Lung (tissue), 12 donors: ENCODE results near the gene CYP2J2. TPM values are rescaled to one million over a fixed set of nuclear protein-coding genes. Genes with fewer than 3 reads are reported as not detected.

Experiments
- ATAC-seq: fragments of 200-7000 bp; cut with Tn5 transposase; one replicate; pipeline ENCODE4 v1.9.1; 2020; ENCODE audit warnings: moderate number of reproducible peaks; ENCODE audit not compliant: insufficient read depth, low FRiP score
- DNase-seq, 3 donors: peaks; one replicate each; pipeline ENCODE4 v3.0.0-alpha.2; 2013 to 2017
- H3K27ac ChIP-seq, 2 donors: one replicate each; pipeline ENCODE4 v1.5.1; 2013; ENCODE audit warnings: mild to moderate bottlenecking in 2 of 2, moderate library complexity in 2 of 2, control low read depth in 1 of 2, inconsistent platforms in 1 of 2, low read depth in 1 of 2, low read length in 1 of 2
- H3K27me3 ChIP-seq, 3 donors: one replicate each; pipeline ENCODE4 v1.5.1; 2013; ENCODE audit warnings: low read length in 2 of 3; ENCODE audit not compliant: control insufficient read depth in 3 of 3, insufficient read depth in 3 of 3
- H3K36me3 ChIP-seq, 4 donors: one replicate each; pipeline ENCODE4 v1.5.1; 2013; ENCODE audit warnings: low read length in 4 of 4, mild to moderate bottlenecking in 1 of 4, moderate library complexity in 1 of 4; ENCODE audit not compliant: control insufficient read depth in 4 of 4, insufficient read depth in 4 of 4
- H3K4me1 ChIP-seq, 5 donors: one replicate each; pipeline ENCODE4 v1.5.1; 2013; ENCODE audit warnings: low read length in 5 of 5, mild to moderate bottlenecking in 2 of 5, moderate library complexity in 1 of 5; ENCODE audit not compliant: control insufficient read depth in 5 of 5, insufficient read depth in 5 of 5
- H3K4me3 ChIP-seq: one replicate; pipeline ENCODE4 v1.5.1; 2013; ENCODE audit warnings: mild to moderate bottlenecking, control low read depth, moderate library complexity
- H3K9ac ChIP-seq, 2 donors: one replicate each; pipeline ENCODE4 v1.5.1; 2013; ENCODE audit warnings: low read length in 2 of 2, control low read depth in 1 of 2; ENCODE audit not compliant: insufficient read depth in 1 of 2
- H3K9me3 ChIP-seq, 4 donors: one replicate each; pipeline ENCODE4 v1.5.1; 2013; ENCODE audit warnings: low read length in 3 of 4, mild to moderate bottlenecking in 1 of 4, moderate library complexity in 1 of 4; ENCODE audit not compliant: control insufficient read depth in 4 of 4, insufficient read depth in 3 of 4
- WGBS, 2 donors: extraction: QIAGEN DNeasy Blood & Tissue Kit; methylation state at CpG; one replicate each; pipeline ENCODE4 v1.1.7; 2013; 5-methylcytosine and 5-hydroxymethylcytosine counted together
- polyA plus RNA-seq, 2 donors: library from polyadenylated mRNA; stranded (reverse); fragments of 200-250 nt; gene quantifications; one replicate each; pipeline ENCODE4 v1.2.1, GENCODE V29; 2013
- total RNA-seq, 2 donors: library from RNA; depleted of rRNA in 1 of 2; stranded (reverse); fragments of >200 nt in 1 of 2; gene quantifications; one replicate each; pipeline ENCODE4 v1.2.1, GENCODE V29; 2014 to 2021
- TF ChIP-seq, protein P1 (sequence below): IDR thresholded peaks from 2 replicates; pipeline ENCODE4 v1.5.1; 2012; ENCODE audit warnings: mild to moderate bottlenecking; ENCODE audit errors: control extremely low read depth, extremely low read depth
- donor health status: control.
- donor health status: control.
- donor health status: Bipolar disorder and iron deficiency.
- donor health status: healthy.
- donor health status: DM: yes; HTN: yes; CAD: no.

CYP2J2 gene
- total and polyA plus RNA-seq, 4 donors = 2.4 to 5.0 (median 3.3) TPM

DNA sequence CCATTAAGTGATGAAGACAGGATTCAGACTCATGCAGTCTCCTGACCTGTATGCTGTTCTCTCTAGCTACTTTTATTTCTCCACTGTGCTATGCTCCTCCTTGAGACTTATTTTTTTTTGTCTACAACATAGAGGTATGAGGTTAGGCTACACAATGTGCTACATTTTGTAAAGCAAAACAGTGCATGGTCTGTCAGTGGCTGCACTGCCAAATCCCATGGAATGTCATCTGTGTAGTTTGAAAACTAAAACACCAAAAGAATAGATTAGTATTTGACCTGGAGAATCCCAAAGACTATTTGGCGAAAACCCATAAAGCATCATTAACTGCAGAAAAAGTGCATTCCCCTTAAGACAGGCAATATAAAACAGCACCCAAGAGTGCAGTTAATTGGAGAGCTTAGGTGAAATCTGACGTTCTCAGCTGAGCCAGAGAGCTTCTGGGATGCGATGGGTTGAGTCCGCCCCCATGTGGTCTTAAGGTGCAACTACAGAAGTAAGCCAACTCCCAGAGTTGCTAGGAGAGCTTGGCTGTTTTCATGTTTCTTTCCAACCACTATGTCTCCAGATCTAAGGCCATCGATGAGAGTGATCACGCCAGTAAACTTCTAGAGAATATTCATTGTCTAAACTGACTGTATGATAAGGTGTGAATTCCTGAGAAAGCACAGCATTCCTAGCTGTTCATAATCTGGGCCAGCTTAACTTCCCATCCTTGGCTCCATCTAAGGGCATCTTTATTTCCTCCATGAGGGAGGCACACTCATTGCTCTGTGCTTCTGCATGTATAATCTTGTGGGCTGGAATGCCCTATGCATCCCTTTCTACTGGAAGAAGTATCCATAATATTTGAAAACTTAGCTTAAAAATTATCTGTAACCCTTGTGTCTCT, 20.7 kb upstream of the CYP2J2 start:
- H3K9me3 ChIP-seq = no peaks in the 10 kb centered on the region
- DNase-seq (peak; percentile 67 to 80 (median 78)), ATAC-seq (peak; percentile 61)
- no peaks in the 10 kb centered on the region for H3K27me3 ChIP-seq
- H3K4me1 ChIP-seq = no peaks in the 10 kb centered on the region
- no peak overlapping the region for H3K9ac ChIP-seq
- WGBS, 2 donors = 4% methylated on average over 6 of the region's 6 CpGs
- TF ChIP-seq, protein P1, sequence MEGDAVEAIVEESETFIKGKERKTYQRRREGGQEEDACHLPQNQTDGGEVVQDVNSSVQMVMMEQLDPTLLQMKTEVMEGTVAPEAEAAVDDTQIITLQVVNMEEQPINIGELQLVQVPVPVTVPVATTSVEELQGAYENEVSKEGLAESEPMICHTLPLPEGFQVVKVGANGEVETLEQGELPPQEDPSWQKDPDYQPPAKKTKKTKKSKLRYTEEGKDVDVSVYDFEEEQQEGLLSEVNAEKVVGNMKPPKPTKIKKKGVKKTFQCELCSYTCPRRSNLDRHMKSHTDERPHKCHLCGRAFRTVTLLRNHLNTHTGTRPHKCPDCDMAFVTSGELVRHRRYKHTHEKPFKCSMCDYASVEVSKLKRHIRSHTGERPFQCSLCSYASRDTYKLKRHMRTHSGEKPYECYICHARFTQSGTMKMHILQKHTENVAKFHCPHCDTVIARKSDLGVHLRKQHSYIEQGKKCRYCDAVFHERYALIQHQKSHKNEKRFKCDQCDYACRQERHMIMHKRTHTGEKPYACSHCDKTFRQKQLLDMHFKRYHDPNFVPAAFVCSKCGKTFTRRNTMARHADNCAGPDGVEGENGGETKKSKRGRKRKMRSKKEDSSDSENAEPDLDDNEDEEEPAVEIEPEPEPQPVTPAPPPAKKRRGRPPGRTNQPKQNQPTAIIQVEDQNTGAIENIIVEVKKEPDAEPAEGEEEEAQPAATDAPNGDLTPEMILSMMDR = peak; percentile 56
- no peaks in the 10 kb centered on the region for H3K36me3 ChIP-seq
- H3K4me3 ChIP-seq = no peak overlapping the region
- H3K27ac ChIP-seq = no peak overlapping the region

DNA sequence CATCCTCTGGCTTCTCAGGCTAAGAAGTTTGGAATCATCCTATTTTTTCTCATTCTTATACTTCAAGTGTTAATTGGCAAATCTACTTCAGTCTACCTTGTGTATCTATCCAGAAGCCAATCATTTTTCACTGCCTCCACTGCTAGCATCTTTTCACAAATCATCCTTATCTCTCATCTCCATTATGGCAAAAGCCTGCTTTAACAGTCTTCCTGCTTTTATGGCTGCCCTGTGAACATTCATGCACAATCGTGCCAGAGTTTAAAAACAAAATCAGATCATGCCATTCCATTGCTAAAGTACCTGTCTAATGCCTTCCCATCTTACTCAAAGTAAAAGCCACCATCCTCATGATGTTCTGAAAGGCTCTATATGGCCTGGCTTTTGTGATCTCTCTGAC, 19.2 kb upstream of the CYP2J2 start:
- TF ChIP-seq, protein P1 = no peak
- no peaks in the 10 kb centered on the region for H3K36me3 ChIP-seq
- H3K9ac ChIP-seq = no peak overlapping the region
- no peak overlapping the region for H3K4me3 ChIP-seq
- ATAC-seq (no peak), DNase-seq (no peak)
- no peaks in the 10 kb centered on the region for H3K4me1 ChIP-seq
- WGBS, 2 donors = 39 to 59% methylated on average over 1 of the region's 1 CpG
- no peak overlapping the region for H3K27ac ChIP-seq
- H3K9me3 ChIP-seq = no peaks in the 10 kb centered on the region
- H3K27me3 ChIP-seq = no peaks in the 10 kb centered on the region

DNA sequence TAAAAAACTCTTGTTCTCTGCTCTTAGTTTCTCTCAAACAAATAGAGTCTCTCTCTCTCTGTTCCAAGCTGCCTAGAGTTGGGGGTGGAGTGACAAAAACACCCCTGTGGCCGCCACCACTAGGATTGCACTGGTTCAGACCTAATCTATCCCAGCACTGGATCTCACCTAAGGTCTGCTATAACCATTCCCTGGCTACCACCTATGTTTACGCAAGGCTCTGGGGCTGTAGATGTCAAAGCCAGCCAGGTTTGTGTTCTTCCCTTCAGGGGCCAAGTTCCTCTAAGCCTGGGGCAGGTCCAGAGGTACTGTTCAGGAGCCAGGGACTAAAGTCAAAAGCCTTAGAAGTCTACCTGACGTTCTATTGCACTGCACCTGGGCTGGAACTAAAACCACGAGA, 12.8 kb upstream of the CYP2J2 start:
- H3K4me1 ChIP-seq = no peaks in the 10 kb centered on the region
- no peak overlapping the region for H3K27ac ChIP-seq
- H3K36me3 ChIP-seq = no peaks in the 10 kb centered on the region
- TF ChIP-seq, protein P1 = no peak
- peaks cover 0 to 2% (median 0%) of the 10 kb centered on the region in 4 donors for H3K9me3 ChIP-seq
- no peak for DNase-seq
- H3K27me3 ChIP-seq = peaks cover 0 to 2% (median 0%) of the 10 kb centered on the region in 3 donors
- ATAC-seq = no peak
- WGBS, 2 donors = 76 to 92% methylated on average over 4 of the region's 4 CpGs
- H3K4me3 ChIP-seq = no peak overlapping the region
- no peak overlapping the region for H3K9ac ChIP-seq
